Natural killer cell (primary cell): ENCODE data around the gene HTRA3. TPM values are rescaled to one million over a fixed set of nuclear protein-coding genes. Genes with fewer than 3 reads are reported as not detected.

Experiments used
- ATAC-seq, 3 donors: fragments of 150-1000 bp in 2 of 3; fragments of 200-7000 bp in 1 of 3; cut with Tn5 transposase; 1 replicate in 1 of 3; 2 replicates in 2 of 3; pipeline ENCODE4 v1.10.0; 2021; ENCODE audit warnings: mild to moderate bottlenecking in 2 of 3, moderate library complexity in 2 of 3
- DNase-seq, 2 donors: peaks; one replicate each; pipeline versions ENCODE4 v3.0.0 to v3.0.0-alpha.2; 2013 to 2021; ENCODE audit warnings: mixed read lengths in 1 of 2
- H3K27ac ChIP-seq: one replicate; pipeline ENCODE4 v1.5.1; 2013; ENCODE audit warnings: mild to moderate bottlenecking, low read length
- H3K27me3 ChIP-seq: one replicate; pipeline ENCODE4 v1.6.1; 2013; ENCODE audit warnings: low read length; ENCODE audit not compliant: control insufficient read depth, insufficient read depth
- H3K36me3 ChIP-seq: one replicate; pipeline ENCODE4 v1.6.1; 2013; ENCODE audit warnings: low read length; ENCODE audit not compliant: control insufficient read depth, insufficient read depth
- H3K4me1 ChIP-seq: one replicate; pipeline ENCODE4 v1.6.1; 2013; ENCODE audit warnings: low read length; ENCODE audit not compliant: control insufficient read depth, insufficient read depth
- H3K4me3 ChIP-seq: one replicate; pipeline ENCODE4 v1.5.1; 2013; ENCODE audit warnings: low read length
- H3K9me3 ChIP-seq: one replicate; pipeline ENCODE4 v1.6.1; 2013; ENCODE audit warnings: low read length; ENCODE audit not compliant: control insufficient read depth, insufficient read depth
- H3K27ac Mint-ChIP-seq, 2 donors: one replicate each; pipeline ENCODE4 v1.8.0; 2022; ENCODE audit warnings: mild to moderate bottlenecking in 2 of 2, mixed read lengths in 2 of 2, moderate library complexity in 1 of 2
- H3K27me3 Mint-ChIP-seq, 2 donors: one replicate each; pipeline ENCODE4 v1.8.0; 2022; ENCODE audit warnings: low read depth in 2 of 2, mixed read lengths in 2 of 2
- H3K36me3 Mint-ChIP-seq: one replicate; pipeline ENCODE4 v1.8.0; 2022; ENCODE audit warnings: mixed read lengths
- H3K4me1 Mint-ChIP-seq, 2 donors: one replicate each; pipeline ENCODE4 v1.8.0; 2022; ENCODE audit warnings: mixed read lengths in 2 of 2
- H3K4me3 Mint-ChIP-seq: one replicate; pipeline ENCODE4 v1.8.0; 2022; ENCODE audit warnings: mild to moderate bottlenecking, moderate library complexity, mixed read lengths
- H3K9me3 Mint-ChIP-seq, 2 donors: one replicate each; pipeline ENCODE4 v1.8.0; 2022; ENCODE audit warnings: mixed read lengths in 2 of 2
- CTCF ChIP-seq: fragments of 200-600 bp; IDR thresholded peaks from one replicate; pipeline ENCODE4 v1.8.0; 2022; ENCODE audit warnings: antibody characterized with exemption
- WGBS: methylation state at CpG from one replicate; pipeline ENCODE4 v1.1.7; 2013; ENCODE audit warnings: missing lambda C conversion rate; ENCODE audit not compliant: insufficient coverage; 5-methylcytosine and 5-hydroxymethylcytosine counted together
- intact Hi-C: fragments of 100-400 bp; cut with micrococcal nuclease; formaldehyde crosslinking; loops from one replicate; pipeline ENCODE4 v1.14.2; 2022
- total RNA-seq, 4 donors: library from RNA; stranded (reverse); fragments of 120-200 nt in 1 of 4; gene quantifications; one replicate each; pipeline versions ENCODE4 v1.2.3 to v1.2.4, GENCODE V29; 2013 to 2022

Gene HTRA3
- total RNA-seq, 3 donors from 2014 or later (not counting 1 experiment from before 2014, with no cell fraction given) = not detected

- no peak for ATAC-seq
- intact Hi-C loops = no loop called here
- Mint-ChIP-seq H3K9me3 (no peaks in the 10 kb centered on the region), H3K27me3 (no peaks in the 10 kb centered on the region), H3K36me3 (no peaks in the 10 kb centered on the region), H3K27ac (no peak overlapping the region), H3K4me3 (no peak overlapping the region), H3K4me1 (peaks cover 0 to 8% of the 10 kb centered on the region in 2 donors)
- H3K36me3 ChIP-seq = no peaks in the 10 kb centered on the region
- H3K4me1 ChIP-seq = peaks cover 9% of the 10 kb centered on the region
- H3K9me3 ChIP-seq = no peaks in the 10 kb centered on the region
- no peak for DNase-seq
- no peak for TF ChIP-seq CTCF
- no peak overlapping the region for H3K4me3 ChIP-seq
- H3K27me3 ChIP-seq = no peaks in the 10 kb centered on the region
- 91% methylated on average over 19 of the region's 19 CpGs for WGBS
- H3K27ac ChIP-seq = no peak overlapping the region
These were observed 12.1 kb downstream of the HTRA3 start for GRCh38 chr4:8281519-8282133.

DNA sequence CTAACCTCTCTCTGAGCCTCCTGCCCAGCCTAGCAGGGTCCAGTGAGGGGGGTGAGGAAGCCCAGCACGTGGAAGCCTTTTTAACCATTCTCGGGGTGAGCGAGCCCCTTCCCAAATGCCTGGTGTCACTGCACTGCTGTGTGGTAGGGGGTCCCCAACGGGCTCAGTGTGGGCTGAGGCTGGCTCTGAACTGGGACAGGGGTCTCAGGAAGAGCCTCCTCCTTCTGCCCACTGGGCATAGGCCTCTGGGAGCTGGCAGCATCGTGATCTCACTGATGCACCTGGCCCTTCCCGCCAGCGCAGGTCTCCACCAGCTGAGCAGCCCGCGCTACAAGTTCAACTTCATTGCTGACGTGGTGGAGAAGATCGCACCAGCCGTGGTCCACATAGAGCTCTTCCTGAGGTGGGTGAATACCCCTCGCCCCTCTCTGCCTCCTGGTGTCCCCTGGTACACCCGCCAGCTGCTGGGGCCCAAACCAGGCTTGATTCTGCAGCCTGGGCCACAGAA is 12.6 kb downstream of the HTRA3 start:
- no peaks in the 10 kb centered on the region for H3K36me3 Mint-ChIP-seq
- H3K27ac Mint-ChIP-seq = no peak overlapping the region
- Histone ChIP-seq H3K36me3 (no peaks in the 10 kb centered on the region), H3K4me3 (no peak overlapping the region), H3K9me3 (no peaks in the 10 kb centered on the region), H3K27ac (no peak overlapping the region), H3K27me3 (no peaks in the 10 kb centered on the region), H3K4me1 (peaks cover 9% of the 10 kb centered on the region)
- 86% methylated on average over 14 of the region's 14 CpGs for WGBS
- no peak for ATAC-seq
- no peak for DNase-seq
- no peak for TF ChIP-seq CTCF
- H3K27me3 Mint-ChIP-seq = no peaks in the 10 kb centered on the region
- H3K9me3 Mint-ChIP-seq = no peaks in the 10 kb centered on the region
- intact Hi-C loops = no loop called here
- no peak overlapping the region for H3K4me3 Mint-ChIP-seq
- H3K4me1 Mint-ChIP-seq = peaks cover 0 to 8% of the 10 kb centered on the region in 2 donors

DNA sequence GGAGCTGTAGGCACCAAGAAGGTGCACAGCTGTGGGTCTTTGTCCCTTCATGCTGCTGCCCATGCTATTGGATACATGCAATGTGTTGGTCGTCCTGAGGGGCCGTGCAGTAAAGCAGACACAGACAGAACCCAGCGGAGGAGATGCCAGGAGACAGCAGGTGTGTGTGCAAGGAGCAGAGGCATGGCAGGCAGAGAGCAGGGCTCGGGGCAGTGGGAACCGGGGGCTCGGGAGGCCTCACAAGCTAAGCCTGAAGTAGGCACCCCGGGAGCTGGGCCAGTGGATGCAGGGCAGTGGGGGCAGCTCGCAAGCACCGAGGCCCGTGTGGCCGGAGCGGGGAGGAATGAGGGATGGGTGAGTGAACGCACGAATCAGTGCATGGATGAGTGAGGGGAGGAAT is 13.2 kb downstream of the HTRA3 start:
- Mint-ChIP-seq H3K4me1 (peaks cover 0 to 8% of the 10 kb centered on the region in 2 donors), H3K27ac (no peak overlapping the region), H3K9me3 (no peaks in the 10 kb centered on the region), H3K4me3 (no peak overlapping the region), H3K36me3 (no peaks in the 10 kb centered on the region), H3K27me3 (no peaks in the 10 kb centered on the region)
- H3K4me1 ChIP-seq = peaks cover 9% of the 10 kb centered on the region
- H3K9me3 ChIP-seq = no peaks in the 10 kb centered on the region
- no peaks in the 10 kb centered on the region for H3K27me3 ChIP-seq
- intact Hi-C loops = no loop called here
- no peak overlapping the region for H3K4me3 ChIP-seq
- H3K27ac ChIP-seq = no peak overlapping the region
- no peaks in the 10 kb centered on the region for H3K36me3 ChIP-seq
- TF ChIP-seq CTCF = no peak
- ATAC-seq (no peak), DNase-seq (no peak)
- 86% methylated on average over 14 of the region's 14 CpGs for WGBS

GRCh38 chr4:8283161-8283560 is 13.6 kb downstream of the HTRA3 start:
- H3K4me3 ChIP-seq = no peak overlapping the region
- DNase-seq (no peak), ATAC-seq (no peak)
- H3K27me3 ChIP-seq = no peaks in the 10 kb centered on the region
- no peak overlapping the region for H3K4me3 Mint-ChIP-seq
- no peaks in the 10 kb centered on the region for H3K9me3 Mint-ChIP-seq
- no peaks in the 10 kb centered on the region for H3K36me3 ChIP-seq
- H3K4me1 ChIP-seq = peaks cover 9% of the 10 kb centered on the region
- no peak overlapping the region for H3K27ac Mint-ChIP-seq
- H3K9me3 ChIP-seq = no peaks in the 10 kb centered on the region
- intact Hi-C loops = no loop called here
- H3K36me3 Mint-ChIP-seq = no peaks in the 10 kb centered on the region
- TF ChIP-seq CTCF = no peak
- H3K4me1 Mint-ChIP-seq = peaks cover 0 to 8% of the 10 kb centered on the region in 2 donors
- no peaks in the 10 kb centered on the region for H3K27me3 Mint-ChIP-seq
- H3K27ac ChIP-seq = no peak overlapping the region
- 43% methylated on average over 10 of the region's 10 CpGs for WGBS
